Measurements from ENCODE around the gene GLIPR1. TPM values are rescaled to one million over a fixed set of nuclear protein-coding genes. Genes with fewer than 3 reads are reported as not detected.

Gene GLIPR1
- total and polyA plus RNA-seq, 5 experiments from 2014 or later: 51.2 to 117 (median 61.1) TPM

DNA sequence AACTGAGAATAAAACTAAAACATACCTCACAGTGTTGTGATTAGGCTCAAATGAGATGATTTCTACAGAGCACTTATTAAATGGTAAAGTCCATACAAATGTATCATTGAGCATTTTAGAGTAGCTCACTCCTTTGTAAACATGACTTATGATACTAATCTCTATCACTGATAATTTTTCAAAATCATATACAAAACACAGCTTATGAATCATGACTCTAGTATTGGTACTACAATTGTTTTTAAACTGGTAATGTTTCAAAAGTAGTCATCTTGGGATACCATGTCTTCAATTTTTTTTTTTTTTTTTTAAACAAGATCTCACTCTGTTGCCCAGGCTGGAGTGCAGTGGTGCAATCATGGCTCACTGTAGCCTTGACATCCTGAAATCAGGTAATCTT is 70.9 kb downstream of the GLIPR1 start:
- POLR2A ChIA-PET: interaction anchor here (0.6 kb wide), 1 partner anchor 482 kb away, joined by 4 read pairs; no protein-coding TSS in a partner anchor
- H3K4me3 Mint-ChIP-seq: no peak overlapping the region
- peaks cover 5 to 31% (median 24%) of the 10 kb centered on the region in 5 donors for H3K27me3 Mint-ChIP-seq
- H3K9me3 Mint-ChIP-seq: no peaks in the 10 kb centered on the region
- no peaks in the 10 kb centered on the region for H3K36me3 Mint-ChIP-seq
- no peak for DNase-seq
- no peaks in the 10 kb centered on the region for H3K4me1 Mint-ChIP-seq
- no peak overlapping the region for H3K27ac Mint-ChIP-seq
- no peak for ATAC-seq

DNA sequence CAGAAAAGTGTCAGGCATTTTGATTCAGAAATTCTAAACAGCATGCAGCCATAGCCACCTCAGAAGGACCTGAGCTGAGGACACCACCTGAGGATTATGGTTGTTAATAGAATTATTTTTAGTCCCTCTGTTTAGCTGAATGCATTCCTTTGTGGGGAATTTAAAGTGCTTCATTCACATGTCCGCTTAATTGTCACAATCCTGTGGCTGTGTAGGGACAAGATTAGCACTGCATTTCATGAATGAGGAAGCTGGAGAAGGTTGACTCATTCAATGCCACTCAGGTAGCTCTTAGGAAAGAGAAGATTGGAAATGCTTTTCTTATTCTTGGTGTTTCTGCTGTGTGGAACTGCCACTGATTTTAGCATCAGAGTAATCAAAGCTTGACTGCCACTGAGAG is 72.8 kb downstream of the GLIPR1 start:
- H3K4me1 Mint-ChIP-seq: no peaks in the 10 kb centered on the region
- DNase-seq (no peak), ATAC-seq (no peak)
- no peak overlapping the region for H3K27ac Mint-ChIP-seq
- H3K36me3 Mint-ChIP-seq: no peaks in the 10 kb centered on the region
- peaks cover 8 to 24% (median 16%) of the 10 kb centered on the region in 5 donors for H3K27me3 Mint-ChIP-seq
- H3K9me3 Mint-ChIP-seq: no peaks in the 10 kb centered on the region
- POLR2A ChIA-PET: no interaction called here
- H3K4me3 Mint-ChIP-seq: no peak overlapping the region

Other genes starting within 250 kb of the GLIPR1 start
- 1 to 10 TPM; 7.7 to 8.7 TPM for gene CAPS2, start 150.4 kb upstream of the GLIPR1 start, total RNA-seq
- gene CAPS2, start 150.4 kb upstream of the GLIPR1 start, polyA plus RNA-seq: 1 to 10 TPM; 1.3 to 4.7 (median 1.9) TPM
- not detected for gene GLIPR1L1, start 146.1 kb upstream of the GLIPR1 start, total RNA-seq
- gene GLIPR1L1, start 146.1 kb upstream of the GLIPR1 start, polyA plus RNA-seq: not detected
- 1 to 10 TPM in 1 of 2 experiments, under 1 TPM in 1; 0.91 to 1.2 TPM for gene GLIPR1L2, start 89.7 kb upstream of the GLIPR1 start, total RNA-seq
- gene GLIPR1L2, start 89.7 kb upstream of the GLIPR1 start, polyA plus RNA-seq: 1 to 10 TPM; 1.1 to 3.2 (median 1.4) TPM
- 10 to 100 TPM; 79.3 to 80.4 TPM for gene KRR1, start 30.9 kb downstream of the GLIPR1 start, total RNA-seq
- gene KRR1, start 30.9 kb downstream of the GLIPR1 start, polyA plus RNA-seq: 10 to 100 TPM; 64.8 to 71.0 (median 66.7) TPM

Measured in naive thymus-derived CD8-positive, alpha-beta T cell (primary cell).